HepG2 (cell line): ENCODE data around the gene NDUFS7. TPM values are rescaled to one million over a fixed set of nuclear protein-coding genes. Genes with fewer than 3 reads are reported as not detected.

Source experiments
- ATAC-seq: fragments of 200-7000 bp; cut with Tn5 transposase; 3 replicates; pipeline ENCODE4 v1.9.1; 2020; ENCODE audit warnings: mild to moderate bottlenecking, moderate library complexity
- BruUV-seq: library from RNA; stranded (reverse); fragments of 400-500 nt; replicated peaks from 2 replicates; lab custom pipeline; 2021; lab: Mats Ljungman, UMichigan
- CTCF ChIA-PET: fragments of 300-600 bp; formaldehyde crosslinking; extraction: SDS; loops from one replicate; lab custom pipeline; 2021; ENCODE audit warnings: low total read pairs, inconsistent platforms, low intra/inter-chr PET ratio; lab: Yijun Ruan, JAX
- POLR2A ChIA-PET: fragments of 350-600 bp; sonication (Branson Sonifier 250); formaldehyde crosslinking; loops from one replicate; lab custom pipeline; 2020; ENCODE audit warnings: antibody characterized with exemption, inconsistent platforms; lab: Yijun Ruan, JAX
- DNase-seq: peaks from one replicate; pipeline ENCODE4 v3.0.0-alpha.2; 2015; ENCODE audit warnings: low spot score
- FAIRE-seq: peaks from 3 replicates; lab custom pipeline; 2011; peaks lifted over from hg19 to GRCh38; lab: Jason Lieb, UNC
- H2AFZ ChIP-seq: one replicate; pipeline ENCODE4 v1.6.1; 2011; ENCODE audit warnings: low read length, inconsistent platforms
- H3K27ac ChIP-seq: fragments of 300-600 bp; 3 replicates; pipeline ENCODE4 v1.8.0; 2011; ENCODE audit warnings: mixed run types, mild to moderate bottlenecking, mixed read lengths, low read length, inconsistent platforms; ENCODE audit not compliant: insufficient read depth; ENCODE audit errors: extremely low read length
- H3K27me3 ChIP-seq, 2 experiments: fragments of 200-600 bp in 1 of 2; 2 replicates in 1 of 2; 3 replicates in 1 of 2; pipeline versions ENCODE4 v1.6.0 to v1.8.0; 2011; ENCODE audit warnings: low read length in 2 of 2, mild to moderate bottlenecking in 2 of 2, moderate library complexity in 2 of 2, inconsistent platforms in 1 of 2; ENCODE audit not compliant: insufficient read depth in 2 of 2, control insufficient read depth in 1 of 2
- H3K36me3 ChIP-seq, 2 experiments: fragments of 200-600 bp in 1 of 2; replicated peaks in 1 of 2; 2 replicates in 1 of 2; 3 replicates in 1 of 2; pipeline versions ENCODE4 v1.5.1 to v1.8.0; 2011; ENCODE audit warnings: low read length in 2 of 2, inconsistent platforms in 1 of 2; ENCODE audit not compliant: insufficient read depth in 2 of 2, control insufficient read depth in 1 of 2
- H3K4me1 ChIP-seq: 2 replicates; pipeline ENCODE4 v1.5.1; 2012; ENCODE audit warnings: low read length, inconsistent platforms; ENCODE audit not compliant: insufficient read depth
- H3K4me2 ChIP-seq: 2 replicates; pipeline ENCODE4 v1.6.0; 2011; ENCODE audit warnings: low read depth, low read length, inconsistent platforms
- H3K4me3 ChIP-seq, 3 experiments: fragments of 200-600 bp in 1 of 3; sonication (generic), shearing (Covaris generic) in 1 of 3; replicated peaks in 1 of 3; 2 replicates each; pipeline ENCODE4 v1.5.1; 2011 to 2016; ENCODE audit warnings: low read length in 3 of 3, inconsistent platforms in 2 of 3, low read depth in 2 of 3, mild to moderate bottlenecking in 2 of 3, control low read depth in 1 of 3, mixed read lengths in 1 of 3; ENCODE audit not compliant: insufficient read depth in 1 of 3
- H3K79me2 ChIP-seq: one replicate; pipeline ENCODE4 v1.6.1; 2011; ENCODE audit warnings: low read length, inconsistent platforms; ENCODE audit not compliant: insufficient read depth
- H3K9ac ChIP-seq: 2 replicates; pipeline ENCODE4 v1.6.0; 2011; ENCODE audit warnings: mild to moderate bottlenecking, low read depth, low read length, inconsistent platforms; ENCODE audit not compliant: insufficient read depth
- H3K9me3 ChIP-seq: 2 replicates; pipeline ENCODE4 v1.5.1; 2012; ENCODE audit warnings: mild to moderate bottlenecking, low read length
- H4K20me1 ChIP-seq: 2 replicates; pipeline ENCODE4 v1.6.0; 2011; ENCODE audit warnings: inconsistent platforms, mild to moderate bottlenecking, low read length, moderate library complexity; ENCODE audit not compliant: insufficient read depth
- MAFF ChIP-seq: IDR thresholded peaks from 2 replicates; pipeline ENCODE4 v1.6.1; 2011; ENCODE audit warnings: low read depth, low read length, improper control_type of control experiment
- NKX3-1 ChIP-seq: sonication (generic); formaldehyde crosslinking; IDR thresholded peaks from 2 replicates; pipeline ENCODE4 v1.5.0; 2020; ENCODE audit warnings: missing genetic modification reagents
- NRL ChIP-seq: sonication (generic); formaldehyde crosslinking; IDR thresholded peaks from 2 replicates; pipeline ENCODE4 v1.5.0; 2020; ENCODE audit warnings: missing genetic modification reagents, mild to moderate bottlenecking, moderate library complexity, borderline replicate concordance
- POLR2A ChIP-seq, 2 experiments: IDR thresholded peaks; 2 replicates each; pipeline ENCODE4 v1.6.1; 2011; ENCODE audit warnings: low read depth in 2 of 2, low read length in 2 of 2, mild to moderate bottlenecking in 1 of 2, moderate library complexity in 1 of 2; ENCODE audit not compliant: insufficient read depth in 1 of 2
- POLR2G ChIP-seq: fragments of 200-400 bp; formaldehyde crosslinking; IDR thresholded peaks from 2 replicates; pipeline ENCODE4 v1.6.1; 2018; ENCODE audit warnings: mild to moderate bottlenecking, low read depth, low read length, moderate library complexity
- RAD21 ChIP-seq: fragments of 450-650 bp; formaldehyde crosslinking; IDR thresholded peaks from 2 replicates; pipeline ENCODE4 v1.5.0; 2020; ENCODE audit warnings: mild to moderate bottlenecking
- RBM22 ChIP-seq: fragments of 200-400 bp; formaldehyde crosslinking; optimal IDR thresholded peaks from 2 replicates; pipeline ENCODE3; 2017; ENCODE audit warnings: mild to moderate bottlenecking, low read length, moderate library complexity
- SAFB2 ChIP-seq: sonication (generic); formaldehyde crosslinking; IDR thresholded peaks from 2 replicates; pipeline ENCODE4 v1.5.1; 2020; ENCODE audit warnings: missing genetic modification reagents, low read depth, mild to moderate bottlenecking, borderline replicate concordance
- SP4 ChIP-seq: sonication (generic); formaldehyde crosslinking; IDR thresholded peaks from 2 replicates; pipeline ENCODE4 v1.8.1; 2023; ENCODE audit warnings: mild to moderate bottlenecking, missing genetic modification reagents
- SRSF1 ChIP-seq: fragments of 200-400 bp; formaldehyde crosslinking; optimal IDR thresholded peaks from 2 replicates; pipeline ENCODE3; 2017; ENCODE audit warnings: mild to moderate bottlenecking, low read depth, low read length, moderate library complexity
- TARDBP ChIP-seq: sonication (generic); formaldehyde crosslinking; IDR thresholded peaks from 2 replicates; pipeline ENCODE4 v1.8.0; 2022; ENCODE audit warnings: mild to moderate bottlenecking, missing genetic modification reagents
- ZNF577 ChIP-seq: sonication (generic); formaldehyde crosslinking; IDR thresholded peaks from 2 replicates; pipeline ENCODE4 v1.4.0; 2020; ENCODE audit warnings: mild to moderate bottlenecking, low read depth, missing genetic modification reagents, borderline replicate concordance
- ZNF75D ChIP-seq: sonication (generic); formaldehyde crosslinking; IDR thresholded peaks from 2 replicates; pipeline ENCODE4 v1.8.1; 2023; ENCODE audit warnings: missing genetic modification reagents, mild to moderate bottlenecking, borderline replicate concordance
- ZNF780A ChIP-seq: sonication (generic); formaldehyde crosslinking; IDR thresholded peaks from 2 replicates; pipeline ENCODE4 v1.8.0; 2022; ENCODE audit warnings: mild to moderate bottlenecking, missing genetic modification reagents, moderate library complexity
- WGBS: methylation state at CpG from one replicate; pipeline ENCODE4 v1.1.6; 2017; ENCODE audit warnings: low lambda C conversion rate; 5-methylcytosine and 5-hydroxymethylcytosine counted together
- in situ Hi-C: cut with HindIII; loops from 2 replicates; pipeline ENCODE4 v1.10.0; 2017; ENCODE audit warnings: low pct_unique_long_range_greater_than_20kb; ENCODE audit not compliant: extremely low pct_ligation_motif_present
- intact Hi-C: fragments of 100-400 bp; cut with micrococcal nuclease; formaldehyde crosslinking; loops from one replicate; pipeline ENCODE4 v1.10.0; 2022; ENCODE audit not compliant: unreplicated experiment
- polyA plus RNA-seq, 8 experiments: library from polyadenylated mRNA; depleted of rRNA in 3 of 8; stranded (reverse) in 7 of 8; unstranded in 1 of 8; fragments of >200 nt; fragmentation: Illumina TruSeq in 4 of 8; extraction: Trizol in 4 of 8; gene quantifications; 2 replicates each; pipeline versions ENCODE4 v1.2.1 to v1.2.3, GENCODE V29; 2011 to 2016; ENCODE audit warnings: low read depth in 4 of 8, missing spikeins in 1 of 8, mixed read lengths in 1 of 8; ENCODE audit not compliant: insufficient read depth in 1 of 8
- total RNA-seq, 5 experiments: library from RNA; depleted of rRNA; stranded (reverse); fragments of >200 nt; fragmentation: Illumina TruSeq; extraction: Trizol; gene quantifications; 2 replicates each; pipeline ENCODE4 v1.2.3, GENCODE V29; 2016; ENCODE audit warnings: low read depth in 1 of 5
- TF ChIP-seq, protein P1 (sequence below): sonication (generic); formaldehyde crosslinking; IDR thresholded peaks from 2 replicates; pipeline ENCODE4 v1.8.1; 2023; ENCODE audit warnings: mild to moderate bottlenecking, missing genetic modification reagents

NDUFS7 gene
- total and polyA plus RNA-seq, 2 of the 13 experiments (the other 11 are each of a cell fraction or from before 2014, with no cell fraction given), result 34.3 to 66.9 TPM

DNA sequence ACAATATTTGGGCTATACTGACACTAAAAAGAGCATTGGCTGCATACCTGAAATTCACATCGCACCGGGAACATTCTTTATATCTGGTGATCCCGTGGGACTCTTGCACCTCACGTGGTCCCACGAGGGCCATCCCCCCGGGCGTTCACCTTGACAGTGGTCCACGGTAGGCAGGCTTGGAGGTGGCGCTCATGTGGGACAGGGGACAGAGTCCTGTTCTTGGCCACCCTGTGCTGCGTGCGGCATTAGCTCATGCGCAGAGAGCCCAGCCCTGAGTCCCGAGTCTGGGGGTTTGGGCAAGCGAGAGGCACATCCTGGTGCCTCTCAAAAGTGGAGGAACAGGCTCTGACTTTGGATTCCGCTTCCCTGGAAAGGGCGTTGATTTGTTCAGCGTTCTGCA, 10.1 kb downstream of the NDUFS7 start:
- peaks cover 7 to 30% of the 10 kb centered on the region in 2 experiments for H3K36me3 ChIP-seq
- H3K27ac ChIP-seq, result no peak overlapping the region
- in situ Hi-C loops (no loop called here), intact Hi-C loops (no loop called here)
- H3K9me3 ChIP-seq, result no peaks in the 10 kb centered on the region
- BruUV-seq, result TSS peak; percentile 6
- H3K79me2 ChIP-seq, result no peaks in the 10 kb centered on the region
- CTCF ChIA-PET, result no interaction called here
- H3K4me3 ChIP-seq, result no peak overlapping the region
- H4K20me1 ChIP-seq, result no peaks in the 10 kb centered on the region
- no peak overlapping the region for H2AFZ ChIP-seq
- POLR2A ChIA-PET, result interaction anchor here (1.1 kb wide), 1 partner anchor 20 kb away, joined by 3 read pairs; no protein-coding TSS in a partner anchor
- ATAC-seq, result peak; percentile 1; the same call in 2 of the 3 replicates
- H3K4me2 ChIP-seq, result no peak overlapping the region
- WGBS, result 98% methylated on average over 9 of the region's 17 CpGs
- no peak for DNase-seq
- no peak overlapping the region for H3K9ac ChIP-seq
- no peak for FAIRE-seq
- H3K4me1 ChIP-seq, result peaks cover 25% of the 10 kb centered on the region
- no peaks in the 10 kb centered on the region for H3K27me3 ChIP-seq
- TF ChIP-seq MAFF (no peak), RAD21 (no peak), NKX3-1 (CRISPR knock-in tag) (no peak), POLR2G (0 out of 2 replicates have a peak, but pooled peaks have one; percentile 7)

DNA sequence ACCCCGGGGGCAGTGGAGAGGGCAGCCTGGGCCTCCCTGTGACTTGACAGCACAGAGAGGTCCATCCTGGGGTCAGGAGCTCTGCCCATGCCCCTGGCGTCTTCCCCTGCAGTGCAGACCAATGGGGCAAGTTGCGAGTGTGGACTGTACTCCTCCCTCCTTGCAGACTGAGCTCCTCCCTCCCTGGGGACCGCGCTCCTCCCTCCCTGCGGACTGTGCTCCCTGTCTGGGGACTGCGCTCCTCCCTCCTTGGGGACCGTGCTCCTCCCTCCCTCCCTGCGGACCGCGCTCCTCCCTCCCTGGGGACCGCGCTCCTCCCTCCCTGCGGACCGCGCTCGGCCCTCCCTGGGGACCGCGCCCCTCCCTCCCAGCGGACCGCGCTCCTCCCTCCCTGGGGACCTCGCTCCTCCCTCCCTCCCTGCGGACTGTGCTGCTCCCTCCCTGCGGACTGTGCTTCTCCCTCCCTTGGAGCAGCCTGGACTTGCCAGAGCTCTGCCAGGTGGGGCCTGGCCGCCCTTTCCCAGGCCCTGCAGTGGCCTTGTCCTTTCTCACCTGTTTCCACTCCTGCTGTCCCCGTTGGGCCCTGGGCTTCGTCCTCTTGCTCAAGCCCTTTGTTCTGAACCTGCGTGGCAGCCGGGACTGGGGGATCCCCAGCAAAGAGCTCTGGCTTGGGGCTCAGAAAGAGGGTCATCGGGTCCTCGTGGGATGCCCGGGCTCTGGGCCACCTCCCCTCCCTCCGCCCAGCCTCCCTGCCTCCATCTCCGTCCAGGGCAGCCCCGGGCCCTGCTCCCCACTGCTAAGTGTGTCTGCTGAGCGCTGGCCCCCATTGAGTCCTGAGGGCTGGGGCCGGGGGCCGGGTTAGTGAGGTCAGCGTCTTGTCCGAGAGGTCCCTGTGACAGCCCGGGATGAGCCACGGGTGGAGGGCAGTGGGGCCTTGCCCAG, 10.8 kb downstream of the NDUFS7 start:
- Histone ChIP-seq H3K79me2 (no peaks in the 10 kb centered on the region), H3K4me3 (no peak overlapping the region), H3K9me3 (no peaks in the 10 kb centered on the region), H3K36me3 (peaks cover 2 to 23% of the 10 kb centered on the region in 2 experiments; a peak in 3 of 5 replicates), H2AFZ (no peak overlapping the region), H4K20me1 (no peaks in the 10 kb centered on the region), H3K4me2 (0 out of 2 replicates have a peak overlapping the region, but pooled peaks have one; percentile 14), H3K9ac (no peak overlapping the region), H3K27ac (no peak overlapping the region), H3K4me1 (peaks cover 30% of the 10 kb centered on the region), H3K27me3 (no peaks in the 10 kb centered on the region)
- intact Hi-C loops, result no loop called here
- in situ Hi-C loops, result no loop called here
- ChIA-PET POLR2A (interaction anchor here (0.7 kb wide), 1 partner anchor 19 kb away, joined by 3 read pairs; no protein-coding TSS in a partner anchor), CTCF (no interaction called here)
- 82% methylated on average over 32 of the region's 43 CpGs for WGBS
- DNase-seq (no peak), ATAC-seq (peak; percentile 48), FAIRE-seq (no peak)
- BruUV-seq, result no TSS peak
- TF ChIP-seq TARDBP (CRISPR knock-in tag) (0 out of 2 replicates have a peak, but pooled peaks have one; percentile 24), SAFB2 (CRISPR knock-in tag) (no peak), ZNF75D (CRISPR knock-in tag) (no peak), RBM22 (peak; percentile 66), SRSF1 (peak; percentile 5), ZNF577 (CRISPR knock-in tag) (no peak), POLR2G (0 out of 2 replicates have a peak, but pooled peaks have one; percentile 62), ZNF780A (CRISPR knock-in tag) (0 out of 2 replicates have a peak, but pooled peaks have one; percentile 54), NRL (CRISPR knock-in tag) (0 out of 2 replicates have a peak, but pooled peaks have one; percentile 7), SP4 (CRISPR knock-in tag) (0 out of 2 replicates have a peak, but pooled peaks have one; percentile 41), POLR2A (IDR thresholded peaks at IDR 0.05; ENCODE audit: insufficient read depth in 1 of 2, low read depth in 2 of 2, low read length in 2 of 2) (peak in 1 of 2 experiments; percentile 74; a peak in 3 of 4 replicates)
- TF ChIP-seq, protein P1, sequence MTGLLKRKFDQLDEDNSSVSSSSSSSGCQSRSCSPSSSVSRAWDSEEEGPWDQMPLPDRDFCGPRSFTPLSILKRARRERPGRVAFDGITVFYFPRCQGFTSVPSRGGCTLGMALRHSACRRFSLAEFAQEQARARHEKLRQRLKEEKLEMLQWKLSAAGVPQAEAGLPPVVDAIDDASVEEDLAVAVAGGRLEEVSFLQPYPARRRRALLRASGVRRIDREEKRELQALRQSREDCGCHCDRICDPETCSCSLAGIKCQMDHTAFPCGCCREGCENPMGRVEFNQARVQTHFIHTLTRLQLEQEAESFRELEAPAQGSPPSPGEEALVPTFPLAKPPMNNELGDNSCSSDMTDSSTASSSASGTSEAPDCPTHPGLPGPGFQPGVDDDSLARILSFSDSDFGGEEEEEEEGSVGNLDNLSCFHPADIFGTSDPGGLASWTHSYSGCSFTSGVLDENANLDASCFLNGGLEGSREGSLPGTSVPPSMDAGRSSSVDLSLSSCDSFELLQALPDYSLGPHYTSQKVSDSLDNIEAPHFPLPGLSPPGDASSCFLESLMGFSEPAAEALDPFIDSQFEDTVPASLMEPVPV (CRISPR knock-in tag), result no peak
